Astrocyte of the hippocampus (primary cell): ENCODE data around the gene CDKN2A.
A peak's percentile ranks its signal among the peaks of the same experiment; 100 is the strongest.
"Not testable (repeated sequence)": the region's sequence is repeated elsewhere in the genome, so short reads cannot be mapped to it uniquely, and the experiment has no call there.

Experiments
- DNase-seq: peaks from one replicate; pipeline ENCODE4 v3.0.0; 2011; ENCODE audit warnings: low read depth, low spot score

CDKN2A gene

DNA sequence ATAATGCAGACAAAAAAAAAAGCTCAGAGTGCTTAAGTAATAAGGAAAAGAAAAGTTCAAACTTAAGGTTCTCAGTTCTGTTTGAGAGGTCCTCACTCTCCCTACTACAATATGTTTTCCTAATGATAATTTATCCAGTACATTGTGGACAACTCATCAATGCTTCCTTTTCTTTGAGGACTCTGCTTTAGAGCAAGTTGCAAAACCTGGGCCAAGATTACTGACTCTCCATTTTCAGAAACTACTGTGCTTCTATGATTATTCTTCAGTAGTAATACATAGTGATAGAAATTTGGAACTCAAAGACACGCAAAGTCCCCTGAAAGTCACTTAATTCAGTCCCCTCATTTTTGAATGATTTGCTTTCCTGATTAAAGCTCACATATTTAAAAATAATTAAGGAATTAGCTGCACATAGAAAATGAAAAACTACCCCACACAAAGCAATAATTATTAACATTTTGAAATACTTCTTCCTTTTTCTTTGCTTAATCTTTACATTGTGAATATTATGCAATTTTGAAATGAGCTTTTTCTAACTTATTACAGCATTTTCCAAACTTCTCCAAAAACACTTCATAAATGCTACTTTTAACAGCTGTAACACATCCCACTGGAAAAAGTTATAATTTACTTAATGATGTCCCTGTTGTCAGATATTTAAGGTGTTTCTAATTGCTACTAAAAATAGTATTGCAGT lies 11.2 kb downstream of the CDKN2A start:
- no peak for DNase-seq

DNA sequence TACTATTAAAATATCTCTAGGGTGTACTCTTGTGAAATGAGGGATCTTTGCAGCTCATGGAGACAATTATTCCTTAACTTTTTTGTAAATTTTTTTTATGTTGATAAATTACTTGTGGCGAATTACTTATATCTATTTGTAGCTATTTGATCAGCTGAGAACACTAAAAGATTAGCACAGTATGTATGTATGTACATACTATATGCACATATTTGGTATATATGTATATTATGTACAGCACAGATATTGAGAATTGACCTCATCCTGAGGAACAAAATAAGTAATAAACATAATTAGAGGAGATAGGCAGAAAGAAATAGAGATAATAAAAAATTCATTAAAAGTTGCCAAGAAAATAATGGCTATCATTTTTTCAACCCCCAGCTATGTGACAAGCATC lies 11.8 kb downstream of the CDKN2A start:
- no peak for DNase-seq

DNA sequence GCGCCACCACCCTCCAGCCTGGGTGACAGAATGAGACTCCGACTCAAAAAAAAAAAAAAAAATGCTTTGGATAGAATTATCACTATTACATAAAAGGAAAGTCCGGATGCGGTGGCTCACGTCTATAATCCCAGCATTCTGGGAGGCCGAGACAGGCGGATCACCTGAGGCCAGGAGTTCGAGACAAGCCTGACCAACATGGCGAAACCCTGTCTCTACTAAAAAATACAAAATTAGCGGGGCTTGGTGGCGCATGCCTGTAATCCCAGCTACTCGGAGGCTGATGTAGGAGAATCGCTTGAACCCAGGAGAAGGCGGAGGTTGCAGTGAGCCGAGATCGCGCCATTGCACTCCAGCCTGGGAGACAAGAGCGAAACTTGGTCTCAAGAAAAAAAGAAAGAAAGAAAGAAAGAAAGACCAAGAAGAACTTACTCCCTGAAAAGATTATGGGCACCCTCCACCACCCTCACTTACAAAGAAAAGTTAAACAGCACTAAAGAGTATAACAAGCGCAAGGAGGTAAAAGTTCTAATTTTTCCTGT lies 17.8 kb downstream of the CDKN2A start:
- DNase-seq: no peak

DNA sequence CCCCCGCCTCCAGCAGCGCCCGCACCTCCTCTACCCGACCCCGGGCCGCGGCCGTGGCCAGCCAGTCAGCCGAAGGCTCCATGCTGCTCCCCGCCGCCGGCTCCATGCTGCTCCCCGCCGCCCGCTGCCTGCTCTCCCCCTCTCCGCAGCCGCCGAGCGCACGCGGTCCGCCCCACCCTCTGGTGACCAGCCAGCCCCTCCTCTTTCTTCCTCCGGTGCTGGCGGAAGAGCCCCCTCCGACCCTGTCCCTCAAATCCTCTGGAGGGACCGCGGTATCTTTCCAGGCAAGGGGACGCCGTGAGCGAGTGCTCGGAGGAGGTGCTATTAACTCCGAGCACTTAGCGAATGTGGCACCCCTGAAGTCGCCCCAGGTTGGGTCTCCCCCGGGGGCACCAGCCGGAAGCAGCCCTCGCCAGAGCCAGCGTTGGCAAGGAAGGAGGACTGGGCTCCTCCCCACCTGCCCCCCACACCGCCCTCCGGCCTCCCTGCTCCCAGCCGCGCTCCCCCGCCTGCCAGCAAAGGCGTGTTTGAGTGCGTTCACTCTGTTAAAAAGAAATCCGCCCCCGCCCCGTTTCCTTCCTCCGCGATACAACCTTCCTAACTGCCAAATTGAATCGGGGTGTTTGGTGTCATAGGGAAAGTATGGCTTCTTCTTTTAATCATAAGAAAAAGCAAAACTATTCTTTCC lies 19.3 kb downstream of the CDKN2A start:
- DNase-seq: peak; percentile 90

DNA sequence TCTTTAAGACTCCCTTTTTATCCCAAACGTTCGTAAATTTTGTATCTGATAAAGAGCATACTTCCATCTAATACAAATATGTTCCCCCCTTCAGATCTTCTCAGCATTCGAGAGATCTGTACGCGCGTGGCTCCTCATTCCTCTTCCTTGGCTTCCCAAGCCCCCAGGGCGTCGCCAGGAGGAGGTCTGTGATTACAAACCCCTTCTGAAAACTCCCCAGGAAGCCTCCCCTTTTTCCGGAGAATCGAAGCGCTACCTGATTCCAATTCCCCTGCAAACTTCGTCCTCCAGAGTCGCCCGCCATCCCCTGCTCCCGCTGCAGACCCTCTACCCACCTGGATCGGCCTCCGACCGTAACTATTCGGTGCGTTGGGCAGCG lies 19.9 kb downstream of the CDKN2A start:
- no peak for DNase-seq

DNA sequence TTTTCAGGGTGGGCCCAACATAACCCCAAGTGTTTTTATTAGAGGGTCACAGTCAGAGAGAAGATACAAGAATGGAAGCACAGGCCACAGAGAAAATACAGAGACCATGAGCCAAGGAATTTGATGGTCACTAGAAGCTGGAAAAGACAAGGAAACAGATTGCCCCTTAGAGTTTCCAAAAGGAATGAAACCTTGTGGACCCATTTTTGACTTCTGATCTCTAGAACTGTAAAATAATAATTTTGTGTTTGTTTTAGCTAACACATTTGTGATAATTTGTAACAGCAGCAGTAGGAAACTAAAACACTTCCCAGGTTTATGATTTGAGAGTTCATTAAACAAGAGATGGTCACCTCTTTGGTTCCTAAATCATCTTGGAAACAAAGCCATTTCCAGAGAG lies 21.8 kb downstream of the CDKN2A start:
- peak; percentile 20 for DNase-seq

DNA sequence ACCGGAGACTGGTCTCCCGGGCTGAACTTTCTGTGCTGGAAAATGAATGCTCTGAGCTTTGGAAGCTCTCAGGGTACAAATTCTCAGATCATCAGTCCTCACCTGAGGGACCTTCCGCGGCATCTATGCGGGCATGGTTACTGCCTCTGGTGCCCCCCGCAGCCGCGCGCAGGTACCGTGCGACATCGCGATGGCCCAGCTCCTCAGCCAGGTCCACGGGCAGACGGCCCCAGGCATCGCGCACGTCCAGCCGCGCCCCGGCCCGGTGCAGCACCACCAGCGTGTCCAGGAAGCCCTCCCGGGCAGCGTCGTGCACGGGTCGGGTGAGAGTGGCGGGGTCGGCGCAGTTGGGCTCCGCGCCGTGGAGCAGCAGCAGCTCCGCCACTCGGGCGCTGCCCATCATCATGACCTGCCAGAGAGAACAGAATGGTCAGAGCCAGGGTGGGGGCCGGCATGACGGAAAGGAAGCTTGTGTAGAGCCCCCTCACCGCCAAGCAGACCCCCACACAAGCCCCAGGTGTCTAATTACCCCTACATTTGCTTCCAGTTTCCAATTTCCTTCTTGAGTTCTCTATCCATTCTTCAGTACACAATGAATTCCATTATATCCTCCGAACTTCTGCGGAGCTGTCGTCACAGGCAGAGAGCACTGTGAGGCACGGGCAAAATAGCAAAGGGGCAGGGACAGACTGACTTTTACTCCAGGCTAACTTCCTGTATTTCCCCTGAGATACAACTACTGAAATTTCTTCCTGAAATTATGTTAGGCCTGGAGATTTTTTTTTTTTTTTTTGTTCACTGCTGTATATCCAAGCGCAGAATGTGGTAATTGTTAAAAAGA lies 23.2 kb downstream of the CDKN2A start:
- peak; percentile 55 for DNase-seq

DNA sequence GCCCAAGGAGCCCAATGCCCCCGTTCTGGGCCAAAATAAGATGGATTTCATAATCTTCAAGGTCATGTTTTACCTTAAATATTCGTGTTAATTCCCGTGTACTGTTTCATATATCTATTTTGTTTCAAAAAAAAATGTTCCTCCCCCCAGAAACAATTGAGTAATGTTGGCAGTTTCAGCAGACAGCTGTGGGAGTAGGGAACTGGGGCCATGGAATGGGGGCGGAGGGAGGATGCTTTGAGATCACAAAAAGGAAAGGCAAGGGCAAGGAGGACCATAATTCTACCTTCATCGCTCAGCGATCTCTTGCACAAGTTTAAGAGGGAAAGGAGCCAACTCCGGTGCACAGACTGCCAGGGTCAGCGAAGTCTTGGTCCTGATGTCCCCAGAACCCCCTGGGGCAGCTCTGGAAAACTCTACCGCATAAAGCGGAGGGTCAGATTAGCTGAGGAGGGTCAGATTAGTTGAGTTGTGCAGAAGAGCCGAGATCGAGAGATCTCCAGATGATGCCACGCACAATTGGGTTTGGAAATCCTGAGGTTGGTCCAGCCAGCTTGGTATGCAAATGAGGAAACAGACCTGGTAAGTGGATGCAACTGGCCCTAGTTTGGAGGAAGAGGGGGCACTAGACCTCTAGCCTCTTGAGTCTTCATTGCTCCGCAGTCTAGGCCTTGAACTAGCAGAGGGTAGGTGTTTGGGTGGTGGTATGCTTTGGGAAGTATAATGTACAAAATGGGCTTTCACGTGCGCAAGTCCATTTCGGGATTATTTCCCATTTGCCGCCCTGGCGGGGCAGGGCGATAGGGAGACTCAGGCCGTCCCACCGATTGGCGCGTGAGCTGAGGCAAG lies 24.0 kb downstream of the CDKN2A start:
- DNase-seq: peak; percentile 12

DNA sequence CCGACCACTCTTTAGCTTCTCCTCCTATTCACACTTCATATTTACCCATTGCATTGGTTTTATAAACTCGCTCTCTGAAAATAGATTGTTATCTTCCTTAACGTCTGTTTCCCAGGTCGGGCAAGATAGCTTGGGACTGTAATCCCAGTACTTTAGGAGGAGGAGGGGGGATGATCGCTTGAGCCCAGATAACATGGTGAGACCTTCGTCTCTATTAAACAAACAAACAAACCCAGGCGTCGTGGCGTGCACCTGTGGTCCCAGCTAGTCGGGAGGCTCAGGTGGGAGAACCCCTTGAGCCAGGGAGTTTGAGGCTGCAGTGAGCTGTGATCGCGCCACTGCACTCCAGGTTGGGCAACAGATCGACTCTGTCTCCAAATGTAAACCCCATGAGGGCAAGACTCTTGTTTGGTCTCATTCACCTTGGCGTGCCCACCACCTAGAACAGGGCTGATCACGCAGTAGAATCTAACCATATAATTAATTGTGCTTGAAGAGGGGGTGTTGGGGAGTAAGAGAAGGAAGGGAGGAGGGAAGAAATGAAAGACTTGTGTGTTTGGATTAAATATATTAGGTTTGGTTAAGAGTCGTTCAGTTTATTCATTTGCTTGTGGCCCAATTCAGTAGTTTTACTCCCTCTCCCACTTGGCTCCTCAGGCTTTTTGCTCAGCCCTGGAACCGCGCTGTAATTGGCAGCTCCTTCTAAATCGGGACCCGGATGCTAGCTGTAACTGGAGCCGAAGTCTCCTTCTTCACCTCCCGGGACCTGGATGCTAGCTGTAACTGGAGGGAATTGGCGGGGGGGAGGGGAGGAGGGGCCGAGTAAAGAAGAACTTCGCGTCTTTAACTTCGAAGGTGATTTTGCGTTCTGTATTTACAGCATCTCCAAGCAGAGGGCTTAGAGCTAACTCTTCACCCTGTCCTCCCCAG lies 24.9 kb downstream of the CDKN2A start:
- DNase-seq: peak; percentile 33

DNA sequence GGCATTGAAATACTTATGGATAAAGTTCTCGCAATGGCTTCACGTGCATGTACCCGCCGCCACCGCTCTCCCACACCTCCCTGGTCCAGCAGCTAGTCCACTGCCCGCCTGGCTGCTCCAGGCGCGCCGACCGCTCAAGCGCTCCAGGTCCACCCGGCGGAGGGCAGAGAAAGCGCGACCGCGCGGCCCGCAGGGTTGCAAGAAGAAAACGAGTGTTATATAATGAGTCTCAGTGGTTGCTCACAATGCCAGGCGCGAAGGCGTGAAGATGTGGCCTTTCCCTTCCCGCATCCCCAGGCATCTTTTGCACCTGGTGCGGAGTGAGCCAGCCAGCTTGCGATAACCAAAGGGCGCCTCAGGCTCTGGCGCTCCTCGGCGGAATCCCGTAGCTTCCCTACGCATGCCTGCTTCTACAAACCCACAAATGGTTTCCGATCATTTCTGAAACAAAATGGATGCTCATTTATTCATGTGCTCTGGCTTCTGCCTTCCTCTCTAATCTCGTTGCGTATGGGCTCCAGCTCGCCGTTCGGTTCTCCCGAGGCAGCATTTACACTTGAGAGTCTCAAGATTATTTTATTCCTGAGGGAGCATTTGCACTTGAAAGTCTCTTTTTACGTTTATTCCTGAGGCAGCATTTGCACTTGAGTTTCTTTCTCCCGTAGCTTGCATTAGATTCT lies 25.7 kb downstream of the CDKN2A start:
- peak; percentile 65 for DNase-seq

DNA sequence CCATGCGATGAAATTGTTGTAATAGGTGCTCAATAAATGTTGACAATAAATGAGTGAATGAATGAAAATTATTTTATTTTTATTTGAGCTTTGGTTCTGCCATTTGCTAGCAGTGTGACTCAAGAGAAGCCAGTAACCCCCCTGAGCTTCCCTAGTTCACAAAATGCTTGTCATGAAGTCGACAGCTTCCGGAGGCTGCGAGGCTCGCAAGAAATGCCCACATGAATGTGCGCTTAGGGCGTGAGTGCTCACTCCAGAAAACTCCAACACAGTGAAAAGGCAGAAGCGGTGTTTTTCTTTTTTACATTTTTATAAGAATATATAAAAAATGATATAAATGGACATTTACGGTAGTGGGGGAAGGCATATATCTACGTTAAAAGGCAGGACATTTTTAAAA lies 26.5 kb downstream of the CDKN2A start:
- peak; percentile 15 for DNase-seq

DNA sequence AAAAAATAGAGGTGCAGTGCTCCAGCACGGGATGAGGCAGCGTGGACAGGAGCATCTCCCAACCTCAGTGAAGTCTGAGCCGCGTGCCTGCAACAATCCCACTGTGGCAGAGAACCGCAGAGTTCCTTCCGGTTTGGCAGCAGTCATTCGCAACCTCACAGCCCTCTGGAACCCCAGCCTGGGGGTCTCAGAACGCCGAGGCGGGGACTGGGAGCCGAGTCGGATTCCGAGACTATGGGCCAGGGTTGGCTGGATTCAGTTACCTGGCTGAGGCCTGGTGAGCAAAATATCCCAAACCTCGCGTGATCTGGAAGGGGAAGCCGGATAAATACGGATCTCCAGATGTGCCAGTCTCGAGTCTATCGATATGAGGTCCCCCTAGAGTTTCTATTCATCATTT lies 27.0 kb downstream of the CDKN2A start:
- peak; percentile 9 for DNase-seq

DNA sequence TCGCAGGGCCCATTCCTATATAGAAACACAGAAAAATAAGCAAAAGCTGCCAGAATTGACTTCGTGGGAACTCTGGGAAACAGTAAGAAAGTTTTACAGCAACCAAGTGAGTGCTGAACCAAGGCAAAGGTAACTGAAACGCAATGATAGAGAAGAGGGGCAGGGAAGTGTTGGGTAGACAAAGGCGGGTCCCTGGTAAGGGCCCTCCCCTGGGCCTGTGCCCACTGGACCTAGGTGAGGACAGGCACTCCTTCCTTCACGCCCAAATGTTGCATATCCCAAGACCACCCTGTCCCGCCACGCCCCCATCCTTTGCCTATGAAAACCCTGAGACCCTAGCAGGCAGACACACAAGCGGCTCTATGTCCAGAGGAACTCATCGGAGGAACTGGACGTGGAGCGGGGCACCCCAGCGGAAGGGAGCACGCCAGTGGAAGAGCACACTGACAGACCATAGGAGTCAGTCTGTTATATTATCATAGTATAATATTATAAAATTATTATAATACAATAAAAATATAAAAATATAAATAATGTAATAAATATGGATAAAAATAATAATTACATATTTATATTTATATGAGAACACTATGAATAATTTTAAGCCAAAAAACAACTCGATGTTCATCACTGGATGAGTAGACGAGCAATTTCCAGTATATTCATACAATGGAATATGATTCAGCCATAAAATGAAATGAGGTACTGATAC lies 27.9 kb downstream of the CDKN2A start:
- DNase-seq: peak; percentile 12

DNA sequence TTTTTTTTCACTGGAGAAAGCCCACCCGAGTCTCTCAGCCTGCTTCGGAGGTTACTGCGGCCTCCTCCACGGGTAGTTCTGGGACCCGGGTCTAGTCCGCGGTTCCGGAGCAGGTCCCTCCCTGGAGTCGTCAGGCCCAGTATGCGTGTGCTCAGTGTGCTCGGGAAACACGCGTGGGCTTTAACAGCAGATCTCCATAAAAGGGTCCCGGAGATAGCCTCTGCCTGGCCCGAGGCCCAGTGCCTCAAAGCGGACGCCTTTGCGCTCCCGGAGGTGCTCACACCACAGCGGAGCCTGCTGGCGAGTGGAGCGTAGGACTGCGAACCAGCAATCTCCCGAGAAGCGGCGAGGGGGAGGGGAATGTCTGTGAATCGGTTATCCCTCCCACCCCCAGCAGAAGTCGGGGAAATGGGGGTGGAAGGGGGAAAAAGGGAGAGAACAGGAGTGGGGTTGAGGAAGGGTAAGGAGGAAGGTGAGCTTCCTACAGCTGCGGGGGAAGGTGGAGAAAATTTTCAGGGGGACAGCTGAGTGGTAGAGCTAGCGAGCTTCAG lies 28.7 kb downstream of the CDKN2A start:
- peak; percentile 91 for DNase-seq

DNA sequence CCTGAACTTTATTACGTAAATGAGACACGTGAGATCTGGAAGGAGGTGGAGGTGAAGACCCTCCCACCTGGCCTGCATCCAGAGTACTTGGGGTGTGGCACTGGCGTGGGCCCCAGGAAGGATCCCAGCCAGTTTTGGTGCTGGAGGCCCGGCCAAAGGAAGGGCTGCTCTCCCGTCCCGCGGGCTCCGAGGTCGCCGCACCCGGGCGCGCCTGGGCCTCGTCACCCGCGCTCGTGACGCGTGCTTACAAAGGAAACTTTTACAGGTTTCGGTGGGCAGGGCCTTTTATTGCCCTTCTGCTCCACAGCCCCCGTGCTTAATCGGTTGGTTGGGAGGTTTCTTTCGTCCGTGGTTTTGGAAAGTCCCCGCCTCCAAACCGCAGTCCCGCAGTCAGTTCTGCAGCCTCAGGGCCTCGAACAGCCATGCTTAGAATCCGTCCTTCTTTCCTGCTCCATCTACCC lies 29.2 kb downstream of the CDKN2A start:
- DNase-seq: peak; percentile 72

DNA sequence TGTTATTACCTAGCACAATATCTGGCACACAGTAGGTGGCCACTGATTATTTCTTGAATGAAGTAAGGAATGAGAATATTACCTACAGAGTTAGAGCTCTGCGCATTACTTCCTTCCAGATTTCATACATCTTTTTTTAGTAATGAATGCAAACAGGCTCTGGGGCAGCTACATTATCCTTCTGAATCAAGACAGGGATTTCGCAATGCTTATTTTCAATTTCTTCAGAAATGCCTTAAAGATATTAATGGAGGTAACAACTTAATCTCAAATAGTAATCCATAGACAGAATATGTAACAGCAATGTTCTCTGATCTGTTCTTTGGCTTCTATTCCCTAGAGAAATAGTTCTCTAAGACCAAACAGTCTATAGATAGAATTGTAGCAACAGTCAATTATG lies 32.6 kb downstream of the CDKN2A start:
- no peak for DNase-seq

DNA sequence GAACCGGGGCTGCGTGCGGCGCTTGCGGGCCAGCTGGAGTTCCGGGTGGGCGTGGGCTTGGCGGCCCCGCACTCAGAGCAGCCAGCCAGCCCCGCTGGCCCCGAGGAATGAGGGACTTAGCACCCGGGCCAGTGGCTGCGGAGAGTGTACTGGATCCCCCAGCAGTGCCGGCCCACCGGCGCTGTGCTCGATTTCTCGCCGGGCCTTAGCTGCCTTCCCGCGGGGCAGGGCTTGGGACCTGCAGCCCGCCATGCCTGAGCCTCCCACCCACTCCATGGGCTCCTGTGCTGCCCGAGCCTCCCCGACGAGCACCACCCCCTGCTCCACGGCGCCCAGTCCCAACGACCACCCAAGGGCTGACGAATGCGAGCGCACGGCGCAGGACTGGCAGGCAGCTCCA lies 34.9 kb downstream of the CDKN2A start:
- DNase-seq: not testable (repeated sequence)

DNA sequence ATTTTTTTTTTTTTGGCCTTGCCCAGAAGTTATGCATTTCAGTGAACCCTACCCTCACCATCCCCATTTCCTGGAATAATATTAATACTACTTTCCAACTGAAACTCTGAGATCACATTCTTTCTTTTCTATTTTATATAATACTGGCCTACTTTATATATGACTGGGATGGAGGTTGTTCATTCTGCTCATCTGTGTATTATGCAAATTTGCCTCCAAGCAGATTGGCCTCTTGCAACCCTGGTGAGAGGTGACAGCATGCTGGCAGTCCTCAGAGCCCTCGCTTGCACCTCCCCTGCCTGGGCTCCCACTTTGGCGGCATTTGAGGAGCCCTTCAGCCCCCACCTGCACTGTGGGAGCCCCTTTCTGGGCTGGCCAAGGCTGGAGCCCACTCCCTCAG lies 35.4 kb downstream of the CDKN2A start:
- no peak for DNase-seq

DNA sequence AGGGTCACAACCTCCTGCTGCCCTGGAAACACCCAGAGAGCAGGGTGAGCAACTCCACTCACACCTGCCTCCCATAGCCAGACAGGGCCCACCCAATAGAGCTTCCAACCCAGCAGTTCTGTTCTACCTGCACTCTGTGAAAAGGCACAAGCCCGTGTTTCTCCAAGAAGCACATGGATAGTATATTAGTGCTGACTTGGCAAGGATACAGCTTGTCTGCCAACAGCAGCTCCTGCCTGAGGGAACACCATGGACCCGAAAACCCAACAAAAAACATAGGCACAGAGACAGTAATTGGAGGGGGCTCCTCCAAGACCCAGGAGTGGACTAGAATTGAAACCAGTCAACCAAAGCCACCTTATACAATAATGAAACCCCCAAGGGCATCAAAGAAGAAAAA lies 48.6 kb downstream of the CDKN2A start:
- DNase-seq: no peak
